B cell (primary cell): ENCODE results near the gene TMEM38A. TPM values are rescaled to one million over a fixed set of nuclear protein-coding genes. Genes with fewer than 3 reads are reported as not detected.

Experiments
- ATAC-seq: fragments of 200-7000 bp; cut with Tn5 transposase; one replicate; pipeline ENCODE4 v1.10.0; 2021; ENCODE audit warnings: low read depth, mild to moderate bottlenecking, moderate number of reproducible peaks, moderate library complexity
- CTCF ChIA-PET: fragments of 350-600 bp; sonication (Branson Sonifier 250); formaldehyde crosslinking; loops from one replicate; lab custom pipeline; 2021; ENCODE audit warnings: antibody characterized with exemption, inconsistent platforms; lab: Charles Lee
- POLR2A ChIA-PET: fragments of 350-600 bp; sonication (Branson Sonifier 250); formaldehyde crosslinking; loops from one replicate; lab custom pipeline; 2021; ENCODE audit warnings: antibody characterized with exemption; lab: Charles Lee
- DNase-seq: peaks from one replicate; pipeline ENCODE4 v3.0.0; 2013
- H2AFZ ChIP-seq: 2 replicates; pipeline ENCODE4 v1.6.1; 2012; ENCODE audit warnings: mild to moderate bottlenecking, low read depth, low read length; ENCODE audit not compliant: insufficient read depth, poor library complexity, severe bottlenecking
- H3K27ac ChIP-seq, 2 donors: 1 replicate in 1 of 2; 2 replicates in 1 of 2; pipeline ENCODE4 v1.5.1; 2012 to 2013; ENCODE audit warnings: low read length in 2 of 2, mild to moderate bottlenecking in 2 of 2, moderate library complexity in 1 of 2
- H3K27me3 ChIP-seq, 4 experiments: fragments of 200-600 bp in 1 of 4; sonication (generic) in 1 of 4; replicated peaks in 1 of 4; 1 replicate in 2 of 4; 2 replicates in 2 of 4; pipeline versions ENCODE4 v1.6.1 to v1.7.0; 2013 to 2016; ENCODE audit warnings: low read length in 3 of 4, mild to moderate bottlenecking in 2 of 4, mixed read lengths in 1 of 4, moderate library complexity in 1 of 4; ENCODE audit not compliant: insufficient read depth in 4 of 4, control insufficient read depth in 3 of 4; ENCODE audit errors: control extremely low read depth in 1 of 4
- H3K36me3 ChIP-seq, 2 experiments: replicated peaks in 1 of 2; 1 replicate in 1 of 2; 2 replicates in 1 of 2; pipeline versions ENCODE4 v1.6.1 to v1.7.1; 2013; ENCODE audit warnings: low read length in 1 of 2; ENCODE audit not compliant: insufficient read depth in 2 of 2, control insufficient read depth in 1 of 2; ENCODE audit errors: control extremely low read depth in 1 of 2, extremely low read depth in 1 of 2
- H3K4me1 ChIP-seq, 2 donors: fragments of 200-600 bp in 1 of 2; sonication (generic) in 1 of 2; 1 replicate in 1 of 2; 2 replicates in 1 of 2; pipeline versions ENCODE4 v1.5.1 to v1.6.1; 2013 to 2017; ENCODE audit warnings: low read length in 2 of 2; ENCODE audit not compliant: control insufficient read depth in 2 of 2, insufficient read depth in 2 of 2
- H3K4me2 ChIP-seq: replicated peaks from 2 replicates; pipeline ENCODE3; 2012; ENCODE audit warnings: mild to moderate bottlenecking, low read depth, low read length; ENCODE audit not compliant: poor library complexity, severe bottlenecking
- H3K4me3 ChIP-seq, 5 experiments: fragments of 200-600 bp in 1 of 5; sonication (generic) in 1 of 5; 1 replicate in 3 of 5; 2 replicates in 2 of 5; pipeline versions ENCODE4 v1.5.1 to v1.7.0; 2011 to 2016; ENCODE audit warnings: low read length in 4 of 5, mild to moderate bottlenecking in 4 of 5, low read depth in 2 of 5, control low read depth in 1 of 5, moderate library complexity in 1 of 5; ENCODE audit not compliant: insufficient read depth in 1 of 5; ENCODE audit errors: control extremely low read depth in 1 of 5, extremely low read depth in 1 of 5
- H3K79me2 ChIP-seq: fragments of 200-600 bp; sonication (generic); one replicate; pipeline ENCODE4 v1.6.0; 2016; ENCODE audit warnings: low read length; ENCODE audit not compliant: control insufficient read depth, insufficient read depth
- H3K9ac ChIP-seq: fragments of 200-600 bp; sonication (generic); 2 replicates; pipeline ENCODE4 v1.6.1; 2017; ENCODE audit warnings: mild to moderate bottlenecking, low read length, moderate library complexity
- H3K9me3 ChIP-seq, 3 donors: one replicate each; pipeline versions ENCODE4 v1.6.1 to v1.7.1; 2013; ENCODE audit warnings: low read length in 2 of 3; ENCODE audit not compliant: control insufficient read depth in 2 of 3, insufficient read depth in 1 of 3; ENCODE audit errors: control extremely low read depth in 1 of 3
- H4K20me1 ChIP-seq: 2 replicates; pipeline ENCODE4 v1.6.0; 2012; ENCODE audit warnings: mild to moderate bottlenecking, low read length; ENCODE audit not compliant: insufficient read depth, control insufficient read depth, poor library complexity, severe bottlenecking
- H3K27ac Mint-ChIP-seq: one replicate; pipeline ENCODE4 v1.8.0; 2021; ENCODE audit warnings: mixed read lengths
- H3K27me3 Mint-ChIP-seq: one replicate; pipeline ENCODE4 v1.8.0; 2021; ENCODE audit warnings: mixed read lengths
- H3K4me1 Mint-ChIP-seq: one replicate; pipeline ENCODE4 v1.8.0; 2021; ENCODE audit warnings: mixed read lengths
- H3K4me3 Mint-ChIP-seq: one replicate; pipeline ENCODE4 v1.8.0; 2021; ENCODE audit warnings: mixed read lengths
- H3K9me3 Mint-ChIP-seq: one replicate; pipeline ENCODE4 v1.8.0; 2022; ENCODE audit warnings: mixed read lengths; ENCODE audit not compliant: insufficient read depth
- EZH2 ChIP-seq: IDR thresholded peaks from 2 replicates; pipeline ENCODE4 v1.6.1; 2012; ENCODE audit warnings: borderline replicate concordance, low read depth, mild to moderate bottlenecking, moderate library complexity, low read length; ENCODE audit not compliant: insufficient read depth, poor library complexity, severe bottlenecking
- WGBS: methylation state at CpG from one replicate; pipeline ENCODE4 v1.1.5; 2013; ENCODE audit warnings: missing lambda C conversion rate; ENCODE audit not compliant: insufficient coverage; 5-methylcytosine and 5-hydroxymethylcytosine counted together
- intact Hi-C: fragments of 100-400 bp; cut with micrococcal nuclease; formaldehyde crosslinking; loops from one replicate; pipeline ENCODE4 v1.10.0; 2022
- polyA plus RNA-seq: library from polyadenylated mRNA; depleted of rRNA; stranded (reverse); fragments of >200 nt; gene quantifications from 2 replicates; pipeline ENCODE4 v1.2.3, GENCODE V29; 2012
- total RNA-seq, 2 donors: library from RNA; stranded (reverse); fragments of 120-200 nt in 1 of 2; gene quantifications; 1 replicate in 1 of 2; 2 replicates in 1 of 2; pipeline versions ENCODE4 v1.2.3 to v1.2.4, GENCODE V29; 2013 to 2022
- TF ChIP-seq, protein P1 (sequence below): fragments of 200-600 bp; IDR thresholded peaks from one replicate; pipeline ENCODE4 v1.8.0; 2022; ENCODE audit warnings: antibody characterized with exemption, mild to moderate bottlenecking

Gene TMEM38A
- total and polyA plus RNA-seq, 2 donors (not counting 1 experiment from before 2014, with no cell fraction given) = 5.7 to 7.1 TPM

DNA sequence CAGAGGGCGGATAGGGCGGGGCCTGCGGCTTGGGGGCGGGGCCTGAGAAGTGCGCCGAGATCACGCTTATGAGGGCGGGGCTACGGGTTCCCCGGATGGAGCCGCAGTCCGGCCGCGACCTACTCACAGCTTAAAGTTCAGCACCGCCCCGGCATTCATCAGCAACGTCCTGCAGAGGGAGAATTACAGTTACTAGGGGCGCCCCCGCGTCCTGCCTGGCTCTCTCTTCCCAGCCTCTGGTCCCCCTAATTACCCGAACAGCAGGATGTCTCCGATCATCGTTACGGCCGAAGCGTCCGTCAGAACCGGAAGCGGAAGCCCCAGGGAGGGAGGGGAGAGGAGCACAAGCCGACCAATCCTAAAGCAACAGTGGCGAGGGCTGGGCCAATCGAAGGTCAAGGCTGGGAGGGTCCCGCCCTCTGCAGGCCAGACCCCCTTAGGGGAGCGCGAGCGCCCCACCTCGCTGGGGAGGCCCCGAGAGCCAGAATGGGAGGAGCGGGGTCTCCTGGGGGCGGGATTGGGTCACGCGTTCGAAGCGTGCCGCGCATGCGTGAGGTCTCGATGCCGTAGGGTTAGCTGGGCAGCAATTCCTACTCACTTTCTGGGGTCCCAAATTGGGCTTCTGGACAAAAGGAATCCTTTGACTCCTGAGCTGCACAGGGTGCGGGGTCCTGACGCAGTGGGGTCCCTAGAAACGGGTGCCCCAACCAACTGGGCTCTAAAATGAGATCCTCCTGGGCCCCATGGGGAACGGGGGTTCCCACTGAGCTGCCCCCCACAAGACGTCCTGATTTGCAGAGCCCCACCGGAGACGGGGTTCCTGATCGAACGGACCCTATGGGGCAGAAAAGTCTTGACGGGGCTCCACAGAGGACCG is 869 bp upstream of the TMEM38A start, which contains the start of gene SMIM7:
Gene SMIM7 (minus strand): TSS at position 313 of the 877 bp plus-strand sequence. CDS start 34 bp downstream, at position 279.
- Mint-ChIP-seq H3K27ac (peak within 1 kb of the TSS; percentile 97), H3K9me3 (no peaks in the 10 kb centered on the region), H3K27me3 (no peaks in the 10 kb centered on the region), H3K4me1 (peaks cover 46% of the 10 kb centered on the region), H3K4me3 (peak within 1 kb of the TSS; percentile 99)
- H3K4me3 ChIP-seq = peak within 1 kb of the TSS; percentile 62 to 89 (median 83)
- H3K79me2 ChIP-seq = peaks cover 72% of the 10 kb centered on the region
- WGBS = under 1% methylated on average over 55 of the region's 60 CpGs
- peak within 1 kb of the TSS; percentile 84 for H3K9ac ChIP-seq
- DNase-seq = peak; percentile 100
- peaks cover 26 to 42% of the 10 kb centered on the region in 2 donors for H3K4me1 ChIP-seq
- no peaks in the 10 kb centered on the region for H3K27me3 ChIP-seq
- ChIA-PET CTCF (interaction anchor here (0.7 to 1.9 kb wide), 8 partner anchors 12 to 132 kb away, joined by 3 to 8 read pairs (median 4); partner anchors contain the start of gene MED26), POLR2A (interaction anchor here (0.6 to 4.1 kb wide), 12 partner anchors 16 to 555 kb away, joined by 3 to 35 read pairs (median 6); partner anchors contain the start of genes FAM32A, MED26 and USE1)
- intact Hi-C loops = loop anchor here (1.0 to 5.0 kb wide), 9 partner anchors 32 to 647 kb away; partner anchors contain the start of genes CHERP, DDA1, MED26 and MRPL34
- H4K20me1 ChIP-seq = peaks cover 44% of the 10 kb centered on the region
- H3K4me2 ChIP-seq = peak within 1 kb of the TSS; percentile 97
- H2AFZ ChIP-seq = peak within 1 kb of the TSS; percentile 94
- peaks cover 2 to 39% of the 10 kb centered on the region in 2 experiments for H3K36me3 ChIP-seq
- H3K9me3 ChIP-seq = no peaks in the 10 kb centered on the region
- peak; percentile 93 for ATAC-seq
- TF ChIP-seq, protein P1, sequence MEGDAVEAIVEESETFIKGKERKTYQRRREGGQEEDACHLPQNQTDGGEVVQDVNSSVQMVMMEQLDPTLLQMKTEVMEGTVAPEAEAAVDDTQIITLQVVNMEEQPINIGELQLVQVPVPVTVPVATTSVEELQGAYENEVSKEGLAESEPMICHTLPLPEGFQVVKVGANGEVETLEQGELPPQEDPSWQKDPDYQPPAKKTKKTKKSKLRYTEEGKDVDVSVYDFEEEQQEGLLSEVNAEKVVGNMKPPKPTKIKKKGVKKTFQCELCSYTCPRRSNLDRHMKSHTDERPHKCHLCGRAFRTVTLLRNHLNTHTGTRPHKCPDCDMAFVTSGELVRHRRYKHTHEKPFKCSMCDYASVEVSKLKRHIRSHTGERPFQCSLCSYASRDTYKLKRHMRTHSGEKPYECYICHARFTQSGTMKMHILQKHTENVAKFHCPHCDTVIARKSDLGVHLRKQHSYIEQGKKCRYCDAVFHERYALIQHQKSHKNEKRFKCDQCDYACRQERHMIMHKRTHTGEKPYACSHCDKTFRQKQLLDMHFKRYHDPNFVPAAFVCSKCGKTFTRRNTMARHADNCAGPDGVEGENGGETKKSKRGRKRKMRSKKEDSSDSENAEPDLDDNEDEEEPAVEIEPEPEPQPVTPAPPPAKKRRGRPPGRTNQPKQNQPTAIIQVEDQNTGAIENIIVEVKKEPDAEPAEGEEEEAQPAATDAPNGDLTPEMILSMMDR = no peak
- TF ChIP-seq EZH2 = no peak
- H3K27ac ChIP-seq = peak within 1 kb of the TSS; percentile 70 to 79
